ENCODE measurements around the gene MROH8. TPM values are rescaled to one million over a fixed set of nuclear protein-coding genes. Genes with fewer than 3 reads are reported as not detected.

Gene MROH8
- total RNA-seq, 1 donor from 2014 or later: 3.6 TPM

- Histone ChIP-seq H3K9me3 (replicated peaks) (no peaks in the 10 kb centered on the region), H3K4me1 (peaks cover 11% of the 10 kb centered on the region), H3K36me3 (peaks cover 62% of the 10 kb centered on the region), H3K27me3 (ENCODE audit: low read depth) (no peaks in the 10 kb centered on the region), H3K4me3 (no peak overlapping the region), H3K27ac (replicated peaks) (no peak overlapping the region)
- no peak for DNase-seq
- TF ChIP-seq CTCF (IDR thresholded peaks at IDR 0.05; ENCODE audit: borderline replicate concordance): no peak
- intact Hi-C loops (cut with micrococcal nuclease): no loop called here
Measured at GRCh38 chr20:37218441-37218840, 39.1 kb upstream of the MROH8 start.

GRCh38 chr20:37209661-37210314 lies 30.4 kb upstream of the MROH8 start:
- Histone ChIP-seq H3K27ac (replicated peaks) (no peak overlapping the region), H3K36me3 (peaks cover 100% of the 10 kb centered on the region), H3K9me3 (replicated peaks) (no peaks in the 10 kb centered on the region), H3K27me3 (ENCODE audit: low read depth) (no peaks in the 10 kb centered on the region), H3K4me3 (no peak overlapping the region), H3K4me1 (no peaks in the 10 kb centered on the region)
- no peak for DNase-seq
- no peak for TF ChIP-seq CTCF (IDR thresholded peaks at IDR 0.05; ENCODE audit: borderline replicate concordance)
- intact Hi-C loops (cut with micrococcal nuclease): no loop called here

- no peak overlapping the region for H3K4me3 ChIP-seq
- DNase-seq: no peak
- intact Hi-C loops (cut with micrococcal nuclease): no loop called here
- peaks cover 100% of the 10 kb centered on the region for H3K36me3 ChIP-seq
- TF ChIP-seq CTCF (IDR thresholded peaks at IDR 0.05; ENCODE audit: borderline replicate concordance): no peak
- H3K4me1 ChIP-seq: no peaks in the 10 kb centered on the region
- no peak overlapping the region for H3K27ac ChIP-seq (replicated peaks)
- H3K9me3 ChIP-seq (replicated peaks): no peaks in the 10 kb centered on the region
- no peaks in the 10 kb centered on the region for H3K27me3 ChIP-seq (ENCODE audit: low read depth)
Measured at GRCh38 chr20:37209193-37209592, 29.8 kb upstream of the MROH8 start.

- Histone ChIP-seq H3K27me3 (ENCODE audit: low read depth) (no peaks in the 10 kb centered on the region), H3K4me3 (no peak overlapping the region), H3K36me3 (peaks cover 91% of the 10 kb centered on the region), H3K27ac (replicated peaks) (no peak overlapping the region), H3K4me1 (peaks cover 5% of the 10 kb centered on the region), H3K9me3 (replicated peaks) (no peaks in the 10 kb centered on the region)
- no peak for DNase-seq
- no peak for TF ChIP-seq CTCF (IDR thresholded peaks at IDR 0.05; ENCODE audit: borderline replicate concordance)
- intact Hi-C loops (cut with micrococcal nuclease): no loop called here
Measured at GRCh38 chr20:37207171-37207570, 27.8 kb upstream of the MROH8 start.

GRCh38 chr20:37205794-37206193 lies 26.4 kb upstream of the MROH8 start:
- Histone ChIP-seq H3K4me1 (peaks cover 9% of the 10 kb centered on the region), H3K27me3 (ENCODE audit: low read depth) (no peaks in the 10 kb centered on the region), H3K9me3 (replicated peaks) (no peaks in the 10 kb centered on the region), H3K36me3 (peaks cover 86% of the 10 kb centered on the region), H3K4me3 (no peak overlapping the region), H3K27ac (replicated peaks) (no peak overlapping the region)
- TF ChIP-seq CTCF (IDR thresholded peaks at IDR 0.05; ENCODE audit: borderline replicate concordance): no peak
- no peak for DNase-seq
- intact Hi-C loops (cut with micrococcal nuclease): no loop called here
